ENCODE data around the gene HK2.

DNA sequence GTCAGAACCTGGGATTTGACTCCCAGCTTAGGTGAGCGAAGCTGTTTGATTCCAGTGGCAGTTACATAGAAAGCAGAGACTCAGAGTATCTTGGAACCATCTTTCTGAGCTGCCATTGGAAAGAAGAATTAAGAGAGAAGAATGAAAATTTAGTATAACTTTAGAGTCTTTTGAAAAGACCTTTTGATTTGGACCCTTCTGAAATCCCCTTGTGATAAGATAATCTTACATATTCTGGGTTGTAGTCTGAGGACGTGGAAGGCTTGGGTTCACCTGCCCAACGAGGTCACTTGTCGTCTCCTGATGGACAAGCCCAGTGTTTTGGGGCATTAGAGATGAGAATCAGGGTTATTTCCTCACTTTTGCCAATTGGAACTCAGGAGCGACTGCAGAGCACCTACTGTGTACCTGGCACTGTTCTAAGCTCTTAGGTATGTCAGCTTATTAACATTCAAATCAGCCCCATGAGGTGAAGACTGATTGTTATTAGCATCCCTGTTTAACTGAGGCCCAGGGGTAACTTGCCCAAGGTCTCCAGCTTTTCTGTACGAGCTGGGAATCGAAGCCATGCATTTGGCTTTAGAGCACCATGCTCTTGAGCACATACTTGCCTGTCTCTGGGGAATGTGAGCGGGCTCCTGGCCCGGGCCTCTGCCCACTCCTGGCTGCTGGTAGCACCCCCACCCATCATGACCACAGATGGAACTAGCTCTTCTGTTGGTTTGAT lies 2.9 kb downstream of the HK2 start:
- no peak for TF ChIP-seq MYC (IDR thresholded peaks at IDR 0.05; ENCODE audit: low read depth, low read length)
- TF ChIP-seq POLR2A (IDR thresholded peaks at IDR 0.05; ENCODE audit: extremely low read depth, insufficient read length) = no peak

Data from NB4 (cell line).